CD14-positive monocyte (primary cell): ENCODE measurements around the gene SLC25A19. TPM values are rescaled to one million over a fixed set of nuclear protein-coding genes. Genes with fewer than 3 reads are reported as not detected.
"Not testable (repeated sequence)": the region's sequence is repeated elsewhere in the genome, so short reads cannot be mapped to it uniquely, and the experiment has no call there.

Experiments
- DNase-seq, 3 donors: peaks; one replicate each; pipeline ENCODE4 v3.0.0-alpha.2; 2011 to 2022
- H2AFZ ChIP-seq: 2 replicates; pipeline ENCODE4 v1.6.0; 2012; ENCODE audit warnings: mild to moderate bottlenecking, low read depth, low read length, inconsistent platforms; ENCODE audit not compliant: insufficient read depth, poor library complexity, severe bottlenecking
- H3K27ac ChIP-seq, 2 donors: 1 replicate in 1 of 2; 2 replicates in 1 of 2; pipeline ENCODE4 v1.5.1; 2012 to 2013; ENCODE audit warnings: low read length in 2 of 2, control low read depth in 1 of 2, inconsistent platforms in 1 of 2, low read depth in 1 of 2, mild to moderate bottlenecking in 1 of 2
- H3K27me3 ChIP-seq, 2 donors: one replicate each; pipeline versions ENCODE4 v1.6.0 to v1.6.1; 2011 to 2013; ENCODE audit warnings: low read length in 2 of 2; ENCODE audit not compliant: control insufficient read depth in 2 of 2, insufficient read depth in 2 of 2
- H3K36me3 ChIP-seq, 2 donors: replicated peaks in 1 of 2; 1 replicate in 1 of 2; 2 replicates in 1 of 2; pipeline versions ENCODE4 v1.5.1 to v1.6.1; 2012 to 2013; ENCODE audit warnings: low read length in 2 of 2, control low read depth in 1 of 2, inconsistent platforms in 1 of 2, mild to moderate bottlenecking in 1 of 2; ENCODE audit not compliant: insufficient read depth in 2 of 2, control insufficient read depth in 1 of 2
- H3K4me1 ChIP-seq, 2 donors: 1 replicate in 1 of 2; 2 replicates in 1 of 2; pipeline versions ENCODE4 v1.5.1 to v1.6.1; 2012 to 2013; ENCODE audit warnings: low read length in 2 of 2, control low read depth in 1 of 2, inconsistent platforms in 1 of 2, mild to moderate bottlenecking in 1 of 2, moderate library complexity in 1 of 2; ENCODE audit not compliant: insufficient read depth in 2 of 2, control insufficient read depth in 1 of 2
- H3K4me2 ChIP-seq: replicated peaks from 2 replicates; pipeline ENCODE3; 2012; ENCODE audit warnings: low read length, moderate library complexity, mild to moderate bottlenecking; ENCODE audit not compliant: poor library complexity, severe bottlenecking; ENCODE audit errors: extremely low read depth
- H3K4me3 ChIP-seq, 3 experiments: fragments of 200-600 bp in 1 of 3; sonication (generic) in 1 of 3; replicated peaks in 1 of 3; 1 replicate in 2 of 3; 2 replicates in 1 of 3; pipeline ENCODE4 v1.5.1; 2011 to 2013; ENCODE audit warnings: low read length in 3 of 3, mild to moderate bottlenecking in 3 of 3, control low read depth in 2 of 3, low read depth in 2 of 3, inconsistent platforms in 1 of 3, moderate library complexity in 1 of 3
- H3K79me2 ChIP-seq: 2 replicates; pipeline ENCODE4 v1.6.0; 2012; ENCODE audit warnings: mild to moderate bottlenecking, control low read depth, inconsistent platforms, low read length, moderate library complexity; ENCODE audit not compliant: insufficient read depth
- H3K9ac ChIP-seq: 2 replicates; pipeline ENCODE4 v1.6.0; 2017; ENCODE audit warnings: low read length, mild to moderate bottlenecking; ENCODE audit not compliant: insufficient read depth, poor library complexity, severe bottlenecking
- H3K9me3 ChIP-seq, 2 donors: replicated peaks in 1 of 2; 1 replicate in 1 of 2; 2 replicates in 1 of 2; pipeline versions ENCODE4 v1.5.1 to v1.6.1; 2012 to 2013; ENCODE audit warnings: low read length in 2 of 2, control low read depth in 1 of 2; ENCODE audit not compliant: control insufficient read depth in 1 of 2, insufficient read depth in 1 of 2
- H4K20me1 ChIP-seq: 2 replicates; pipeline ENCODE4 v1.6.0; 2012; ENCODE audit warnings: mild to moderate bottlenecking, low read length, control low read depth, moderate library complexity; ENCODE audit not compliant: insufficient read depth
- H3K27ac Mint-ChIP-seq, 7 donors: one replicate each; pipeline ENCODE4 v1.8.0; 2020; ENCODE audit warnings: mild to moderate bottlenecking in 7 of 7, mixed read lengths in 7 of 7, moderate library complexity in 6 of 7, inconsistent platforms in 2 of 7
- H3K27me3 Mint-ChIP-seq, 3 donors: one replicate each; pipeline ENCODE4 v1.8.0; 2021 to 2022; ENCODE audit warnings: low read depth in 3 of 3, mild to moderate bottlenecking in 3 of 3, mixed read lengths in 3 of 3, moderate library complexity in 3 of 3, inconsistent platforms in 1 of 3
- H3K36me3 Mint-ChIP-seq, 2 donors: one replicate each; pipeline ENCODE4 v1.8.0; 2020; ENCODE audit warnings: mixed read lengths in 2 of 2, inconsistent platforms in 1 of 2, mild to moderate bottlenecking in 1 of 2
- H3K4me1 Mint-ChIP-seq: one replicate; pipeline ENCODE4 v1.8.0; 2020; ENCODE audit warnings: mild to moderate bottlenecking, mixed read lengths
- H3K4me3 Mint-ChIP-seq, 2 donors: one replicate each; pipeline ENCODE4 v1.8.0; 2020; ENCODE audit warnings: mild to moderate bottlenecking in 2 of 2, mixed read lengths in 2 of 2, moderate library complexity in 1 of 2
- H3K9me3 Mint-ChIP-seq, 7 donors: one replicate each; pipeline ENCODE4 v1.8.0; 2020 to 2022; ENCODE audit warnings: mixed read lengths in 7 of 7, mild to moderate bottlenecking in 6 of 7, moderate library complexity in 6 of 7, inconsistent platforms in 2 of 7
- whole genome bisulfite sequencing: methylation state at CpG from one replicate; pipeline ENCODE4 v1.1.5; 2013; ENCODE audit warnings: missing lambda C conversion rate; ENCODE audit not compliant: insufficient coverage; 5-methylcytosine and 5-hydroxymethylcytosine counted together
- intact Hi-C, 2 donors: fragments of 100-400 bp; cut with micrococcal nuclease; formaldehyde crosslinking; loops; one replicate each; pipeline versions ENCODE4 v1.15.0 to v1.15.1; 2023
- polyA plus RNA-seq, 3 donors: library from polyadenylated mRNA; depleted of rRNA in 1 of 3; unstranded in 2 of 3; stranded (reverse) in 1 of 3; fragments of 300-500 nt in 2 of 3; fragments of >200 nt in 1 of 3; fragmentation: Illumina TruSeq in 2 of 3; gene quantifications; 1 replicate in 2 of 3; 2 replicates in 1 of 3; pipeline ENCODE4 v1.2.3, GENCODE V29; 2012 to 2021
- TF ChIP-seq, protein P1 (sequence below): fragments of 200-600 bp; IDR thresholded peaks from one replicate; pipeline ENCODE4 v1.8.0; 2022; ENCODE audit warnings: antibody characterized with exemption, mild to moderate bottlenecking

Gene SLC25A19
- polyA plus RNA-seq, 3 donors, result 14.4 to 21.5 (median 18.8) TPM

DNA sequence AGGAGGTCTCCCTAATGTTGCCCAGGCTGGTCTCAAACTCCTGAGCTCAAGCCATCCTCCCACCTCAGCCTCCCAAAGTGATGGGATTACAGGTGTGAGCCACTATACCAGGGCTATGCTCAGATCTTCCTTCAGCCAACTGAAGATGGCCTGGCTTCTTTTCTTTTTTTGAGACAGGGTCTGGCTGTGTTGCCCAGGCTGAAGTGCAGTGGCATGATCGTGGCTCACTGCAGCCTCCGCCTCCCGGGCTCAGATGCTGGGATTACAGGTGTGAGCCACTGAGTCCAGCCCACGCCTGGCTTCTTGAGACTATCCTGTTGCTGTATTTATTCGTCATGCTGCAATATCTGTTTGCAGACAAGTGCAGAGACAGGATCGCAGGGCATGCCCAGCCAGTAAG lies 4.1 kb downstream of the SLC25A19 start:
- TF ChIP-seq, protein P1, sequence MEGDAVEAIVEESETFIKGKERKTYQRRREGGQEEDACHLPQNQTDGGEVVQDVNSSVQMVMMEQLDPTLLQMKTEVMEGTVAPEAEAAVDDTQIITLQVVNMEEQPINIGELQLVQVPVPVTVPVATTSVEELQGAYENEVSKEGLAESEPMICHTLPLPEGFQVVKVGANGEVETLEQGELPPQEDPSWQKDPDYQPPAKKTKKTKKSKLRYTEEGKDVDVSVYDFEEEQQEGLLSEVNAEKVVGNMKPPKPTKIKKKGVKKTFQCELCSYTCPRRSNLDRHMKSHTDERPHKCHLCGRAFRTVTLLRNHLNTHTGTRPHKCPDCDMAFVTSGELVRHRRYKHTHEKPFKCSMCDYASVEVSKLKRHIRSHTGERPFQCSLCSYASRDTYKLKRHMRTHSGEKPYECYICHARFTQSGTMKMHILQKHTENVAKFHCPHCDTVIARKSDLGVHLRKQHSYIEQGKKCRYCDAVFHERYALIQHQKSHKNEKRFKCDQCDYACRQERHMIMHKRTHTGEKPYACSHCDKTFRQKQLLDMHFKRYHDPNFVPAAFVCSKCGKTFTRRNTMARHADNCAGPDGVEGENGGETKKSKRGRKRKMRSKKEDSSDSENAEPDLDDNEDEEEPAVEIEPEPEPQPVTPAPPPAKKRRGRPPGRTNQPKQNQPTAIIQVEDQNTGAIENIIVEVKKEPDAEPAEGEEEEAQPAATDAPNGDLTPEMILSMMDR, result no peak
- no peak overlapping the region for H3K4me3 Mint-ChIP-seq
- no peaks in the 10 kb centered on the region for H3K9me3 Mint-ChIP-seq
- peaks cover 16% of the 10 kb centered on the region for H3K4me1 Mint-ChIP-seq
- no peaks in the 10 kb centered on the region for H3K27me3 Mint-ChIP-seq
- no peak overlapping the region for H3K4me3 ChIP-seq
- H3K9me3 ChIP-seq, result no peaks in the 10 kb centered on the region
- H3K79me2 ChIP-seq, result peaks cover 50% of the 10 kb centered on the region
- H3K36me3 Mint-ChIP-seq, result peaks cover 27 to 48% of the 10 kb centered on the region in 2 donors
- H3K9ac ChIP-seq, result no peak overlapping the region
- H3K27ac Mint-ChIP-seq, result peak overlapping the region in 2 of 7 donors; percentile 25 to 50
- H3K27me3 ChIP-seq, result no peaks in the 10 kb centered on the region
- no peak for DNase-seq
- peaks cover 17% of the 10 kb centered on the region for H4K20me1 ChIP-seq
- 91% methylated on average over 6 of the region's 6 CpGs for WGBS
- H3K4me2 ChIP-seq, result no peak overlapping the region
- no peak overlapping the region for H2AFZ ChIP-seq
- peaks cover 29 to 47% of the 10 kb centered on the region in 2 donors for H3K36me3 ChIP-seq
- H3K4me1 ChIP-seq, result peaks cover 10 to 12% of the 10 kb centered on the region in 2 donors
- intact Hi-C loops, result loop anchor here in 1 of 2 donors (5.0 kb wide), 1 partner anchor 107 kb away; no protein-coding TSS in a partner anchor
- no peak overlapping the region for H3K27ac ChIP-seq

DNA sequence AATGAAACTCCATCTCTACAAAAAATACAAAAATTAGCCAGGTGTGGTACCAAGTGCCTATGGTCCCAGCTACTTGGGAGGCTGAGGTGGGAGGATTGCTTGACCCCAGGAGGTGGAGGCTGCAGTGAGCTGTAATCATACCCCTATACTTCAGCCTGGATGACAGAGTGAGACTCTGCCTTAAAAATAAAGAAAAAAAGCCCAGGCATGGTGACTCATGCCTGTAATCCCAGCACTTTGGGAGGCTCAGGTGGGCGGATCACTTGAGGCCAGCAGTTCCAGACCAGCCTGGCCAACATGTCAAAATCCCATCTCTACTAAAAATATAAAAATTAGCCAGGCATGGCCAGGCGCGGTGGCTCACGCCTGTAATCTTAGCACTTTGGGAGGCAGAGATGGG lies 9.0 kb downstream of the SLC25A19 start:
- H3K36me3 Mint-ChIP-seq, result peaks cover 30 to 67% of the 10 kb centered on the region in 2 donors
- H3K4me1 ChIP-seq, H3K4me2 ChIP-seq, H3K27me3 Mint-ChIP-seq, H4K20me1 ChIP-seq, H3K4me1 Mint-ChIP-seq, H3K27ac Mint-ChIP-seq, H3K9me3 ChIP-seq, DNase-seq, H3K9ac ChIP-seq, H3K27ac ChIP-seq, H3K9me3 Mint-ChIP-seq, H3K27me3 ChIP-seq, intact Hi-C loops, H2AFZ ChIP-seq, H3K4me3 Mint-ChIP-seq, H3K4me3 ChIP-seq: not testable (repeated sequence)
- peaks cover 16% of the 10 kb centered on the region for H3K79me2 ChIP-seq
- no CpG with 5 or more reads among the region's 4 CpGs for WGBS
- peaks cover 25 to 58% of the 10 kb centered on the region in 2 donors for H3K36me3 ChIP-seq
